Parathyroid adenoma (tissue), 2 donors: ENCODE results near the gene SH3BP4.

Experiments used
- H2AFZ ChIP-seq: fragments of 300-600 bp; sonication (generic); one replicate; pipeline ENCODE4 v1.7.0; 2017; ENCODE audit warnings: antibody characterized with exemption, mild to moderate bottlenecking
- H3K27ac ChIP-seq: fragments of 300-600 bp; sonication (generic); one replicate; pipeline ENCODE4 v1.7.0; 2017
- H3K27me3 ChIP-seq: fragments of 300-600 bp; sonication (generic); one replicate; pipeline ENCODE4 v1.7.0; 2017; ENCODE audit warnings: low read length; ENCODE audit not compliant: control insufficient read depth, insufficient read depth
- H3K36me3 ChIP-seq: fragments of 300-600 bp; sonication (generic); one replicate; pipeline ENCODE4 v1.7.0; 2017; ENCODE audit warnings: low read length; ENCODE audit not compliant: control insufficient read depth, insufficient read depth
- H3K4me1 ChIP-seq: fragments of 300-600 bp; sonication (generic); one replicate; pipeline ENCODE4 v1.7.0; 2017; ENCODE audit warnings: control low read depth
- H3K4me2 ChIP-seq: fragments of 300-600 bp; sonication (generic); one replicate; pipeline ENCODE4 v1.7.0; 2017; ENCODE audit warnings: low read length
- H3K4me3 ChIP-seq: fragments of 300-600 bp; sonication (generic); one replicate; pipeline ENCODE4 v1.7.0; 2017; ENCODE audit warnings: low read depth, low read length
- H3K79me2 ChIP-seq: fragments of 300-600 bp; sonication (generic); one replicate; pipeline ENCODE4 v1.7.0; 2017; ENCODE audit warnings: control low read depth
- H3K9ac ChIP-seq: fragments of 300-600 bp; sonication (generic); one replicate; pipeline ENCODE4 v1.7.0; 2017; ENCODE audit warnings: mild to moderate bottlenecking
- H3K9me3 ChIP-seq: fragments of 300-600 bp; sonication (generic); one replicate; pipeline ENCODE4 v1.7.0; 2017; ENCODE audit warnings: low read length; ENCODE audit not compliant: control insufficient read depth
- CTCF ChIP-seq: fragments of 300-600 bp; sonication (generic); IDR thresholded peaks from one replicate; pipeline ENCODE4 v1.7.0; 2017; ENCODE audit warnings: antibody characterized with exemption, mild to moderate bottlenecking
- donor health status: primary hyperparathyroidism.

SH3BP4 gene

GRCh38 chr2:234954551-234954992 lies 2.8 kb downstream of the SH3BP4 start:
- Histone ChIP-seq H3K36me3 (no peaks in the 10 kb centered on the region), H3K79me2 (no peaks in the 10 kb centered on the region), H3K4me1 (no peaks in the 10 kb centered on the region), H3K4me2 (no peak overlapping the region), H3K27me3 (no peaks in the 10 kb centered on the region), H3K4me3 (no peak overlapping the region), H3K9me3 (no peaks in the 10 kb centered on the region), H3K9ac (no peak overlapping the region), H2AFZ (no peak overlapping the region), H3K27ac (peak overlapping the region; percentile 24)
- no peak for TF ChIP-seq CTCF

DNA sequence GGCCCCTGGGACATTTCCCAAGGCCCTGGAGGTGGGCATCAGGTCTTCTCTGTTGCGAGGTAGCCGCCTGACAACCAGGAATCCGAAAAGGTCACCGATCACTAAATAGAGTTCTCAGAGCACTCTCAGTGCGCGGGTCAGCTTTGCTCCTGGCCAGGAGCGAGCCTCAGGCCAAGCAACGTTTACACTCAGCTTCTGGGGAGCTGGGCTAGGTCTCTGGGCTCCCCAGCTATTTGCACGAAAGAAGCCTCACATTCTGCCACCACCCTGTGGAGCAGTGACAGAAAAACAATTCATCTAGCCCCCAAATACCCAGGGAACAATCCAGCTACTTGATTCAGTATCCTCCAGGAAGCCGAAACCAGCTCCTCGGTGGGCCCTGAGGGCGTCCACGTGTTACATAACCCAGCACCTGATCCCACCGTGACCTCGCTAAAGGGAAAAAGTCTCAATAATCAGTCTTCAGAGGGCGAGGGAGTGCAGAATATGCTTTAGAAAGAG lies 3.3 kb downstream of the SH3BP4 start:
- Histone ChIP-seq H3K4me1 (no peaks in the 10 kb centered on the region), H3K27ac (no peak overlapping the region), H3K9ac (no peak overlapping the region), H3K4me3 (no peak overlapping the region), H2AFZ (no peak overlapping the region), H3K36me3 (no peaks in the 10 kb centered on the region), H3K27me3 (no peaks in the 10 kb centered on the region), H3K79me2 (no peaks in the 10 kb centered on the region), H3K9me3 (no peaks in the 10 kb centered on the region), H3K4me2 (no peak overlapping the region)
- TF ChIP-seq CTCF = no peak

- H3K79me2 ChIP-seq = no peaks in the 10 kb centered on the region
- H3K9ac ChIP-seq = no peak overlapping the region
- no peak for TF ChIP-seq CTCF
- H3K27me3 ChIP-seq = no peaks in the 10 kb centered on the region
- H3K4me1 ChIP-seq = no peaks in the 10 kb centered on the region
- no peak overlapping the region for H3K4me2 ChIP-seq
- H3K9me3 ChIP-seq = no peaks in the 10 kb centered on the region
- no peaks in the 10 kb centered on the region for H3K36me3 ChIP-seq
- no peak overlapping the region for H3K4me3 ChIP-seq
- H2AFZ ChIP-seq = no peak overlapping the region
- H3K27ac ChIP-seq = no peak overlapping the region
Measured at GRCh38 chr2:234955971-234956509, 4.2 kb downstream of the SH3BP4 start.

GRCh38 chr2:234957834-234958135 lies 6.0 kb downstream of the SH3BP4 start:
- Histone ChIP-seq H3K9ac (no peak overlapping the region), H2AFZ (no peak overlapping the region), H3K4me3 (no peak overlapping the region), H3K27ac (no peak overlapping the region), H3K4me2 (no peak overlapping the region), H3K27me3 (no peaks in the 10 kb centered on the region), H3K9me3 (no peaks in the 10 kb centered on the region), H3K36me3 (no peaks in the 10 kb centered on the region), H3K4me1 (no peaks in the 10 kb centered on the region), H3K79me2 (no peaks in the 10 kb centered on the region)
- TF ChIP-seq CTCF = no peak

GRCh38 chr2:234958311-234958710 lies 6.5 kb downstream of the SH3BP4 start:
- Histone ChIP-seq H2AFZ (no peak overlapping the region), H3K4me3 (no peak overlapping the region), H3K27me3 (no peaks in the 10 kb centered on the region), H3K27ac (no peak overlapping the region), H3K36me3 (no peaks in the 10 kb centered on the region), H3K4me1 (no peaks in the 10 kb centered on the region), H3K4me2 (no peak overlapping the region), H3K9ac (no peak overlapping the region), H3K79me2 (no peaks in the 10 kb centered on the region), H3K9me3 (no peaks in the 10 kb centered on the region)
- TF ChIP-seq CTCF = no peak
